WTC11 (cell line): Measurements from ENCODE around the gene TNNT1. TPM values are rescaled to one million over a fixed set of nuclear protein-coding genes. Genes with fewer than 3 reads are reported as not detected.

Experiments
- microRNA-seq: library from miRNA; unstranded; fragments of <30 nt; microRNA quantifications from one replicate; pipeline ENCODE4 v1.2.0, GENCODE V29; 2022; ENCODE audit warnings: borderline number of aligned reads
- total RNA-seq: library from RNA; stranded (reverse); gene quantifications from 3 replicates; pipeline ENCODE4 v1.2.3, GENCODE V29; 2021

TNNT1 gene
- total RNA-seq, 1 experiment from 2014 or later = 50.6 TPM

Small RNA genes within 50 kb of the gene (microRNA-seq; reads per million reads assigned to microRNA genes)
- gene MIR7975 = not detected

Other genes with a start within 250 kb of the TNNT1 start
- gene NCR1, start 243.1 kb downstream of the TNNT1 start, total RNA-seq = 4.3 to 7.9 TPM (median 7.2 TPM) in 3 replicates
- gene NLRP7, start 201.7 kb downstream of the TNNT1 start, total RNA-seq = 4.1 to 6.8 TPM (median 5.0 TPM) in 3 replicates
- 3.0 to 3.7 TPM (median 3.4 TPM) in 3 replicates for gene NLRP2, start 182.8 kb downstream of the TNNT1 start, total RNA-seq
- gene GP6, start 110.9 kb downstream of the TNNT1 start, total RNA-seq = 0.41 to 1.1 TPM (median 0.61 TPM) in 3 replicates
- 35.3 to 39.5 TPM (median 38.4 TPM) in 3 replicates for gene RDH13, start 86.1 kb downstream of the TNNT1 start, total RNA-seq
- gene EPS8L1, start 73.3 kb downstream of the TNNT1 start, total RNA-seq = 38.9 to 43.8 TPM (median 42.8 TPM) in 3 replicates
- 88.4 to 99.3 TPM (median 92.3 TPM) in 3 replicates for gene PPP1R12C, start 31.6 kb downstream of the TNNT1 start, total RNA-seq
- gene TNNI3, start 8.5 kb upstream of the TNNT1 start, total RNA-seq = 15.0 to 36.7 TPM (median 34.0 TPM) in 3 replicates
- 4.0 to 5.9 TPM (median 5.6 TPM) in 3 replicates for gene DNAAF3, start 17.4 kb upstream of the TNNT1 start, total RNA-seq
- gene SYT5, start 31.1 kb upstream of the TNNT1 start, total RNA-seq = 0.77 to 2.5 TPM (median 1.1 TPM) in 3 replicates
- gene PTPRH, start 60.3 kb upstream of the TNNT1 start, total RNA-seq = 0.41 to 0.63 TPM (median 0.44 TPM) in 3 replicates
- 3.5 to 4.2 TPM (median 4.1 TPM) in 3 replicates for gene TMEM86B, start 79.6 kb upstream of the TNNT1 start, total RNA-seq
- 78.4 to 91.8 TPM (median 83.2 TPM) in 3 replicates for gene PPP6R1, start 109.8 kb upstream of the TNNT1 start, total RNA-seq
- gene HSPBP1, start 130.9 kb upstream of the TNNT1 start, total RNA-seq = 57.1 to 65.2 TPM (median 60.9 TPM) in 3 replicates
- gene BRSK1, start 134.8 kb upstream of the TNNT1 start, total RNA-seq = 49.2 to 52.4 TPM (median 49.7 TPM) in 3 replicates
- gene TMEM150B, start 176.1 kb upstream of the TNNT1 start, total RNA-seq = 0.44 to 0.50 TPM in 2 of 3 replicates, not detected in the other
- gene KMT5C, start 190.7 kb upstream of the TNNT1 start, total RNA-seq = 49.1 to 63.1 TPM (median 52.3 TPM) in 3 replicates
- gene COX6B2, start 205.5 kb upstream of the TNNT1 start, total RNA-seq = 4.1 to 8.0 TPM (median 4.3 TPM) in 3 replicates
- gene GARIN5B, start 214.1 kb upstream of the TNNT1 start, total RNA-seq = 0.07 to 0.09 TPM in 2 of 3 replicates, not detected in the other
- 1.2 to 1.8 TPM (median 1.6 TPM) in 3 replicates for gene IL11, start 221.3 kb upstream of the TNNT1 start, total RNA-seq
- 0.33 to 2.6 TPM (median 0.82 TPM) in 3 replicates for gene TMEM190, start 227.6 kb upstream of the TNNT1 start, total RNA-seq
- 5.8 to 8.3 TPM (median 6.5 TPM) in 3 replicates for gene TMEM238, start 235.1 kb upstream of the TNNT1 start, total RNA-seq
- 2,505 to 2,895 TPM (median 2,837 TPM) in 3 replicates for gene RPL28, start 236.7 kb upstream of the TNNT1 start, total RNA-seq